ENCODE measurements around the gene FOXF1. TPM values are rescaled to one million over a fixed set of nuclear protein-coding genes. Genes with fewer than 3 reads are reported as not detected.

The FOXF1 gene
- total RNA-seq, 3 donors from 2014 or later = 6.9 to 85.8 (median 9.9) TPM

- DNase-seq (no peak), ATAC-seq (no peak)
- intact Hi-C loops (cut with DNase I, micrococcal nuclease) = loop anchor here in 1 of 2 donors (5.0 kb wide), 1 partner anchor 448 kb away; no protein-coding TSS in a partner anchor
- H3K4me3 ChIP-seq = no peak overlapping the region
- H3K4me1 ChIP-seq (ENCODE audit: low read depth) = peaks cover 4% of the 10 kb centered on the region
- H3K9me3 ChIP-seq = no peaks in the 10 kb centered on the region
- TF ChIP-seq CTCF (IDR thresholded peaks at IDR 0.05) = no peak
- H3K36me3 ChIP-seq (ENCODE audit: low read depth) = no peaks in the 10 kb centered on the region
Measured at GRCh38 chr16:86520317-86521210, 10.2 kb downstream of the FOXF1 start.

- peak in 1 of 3 donors; percentile 25 for DNase-seq
- H3K9me3 ChIP-seq = no peaks in the 10 kb centered on the region
- H3K4me1 ChIP-seq (ENCODE audit: low read depth) = peaks cover 4% of the 10 kb centered on the region
- no peak overlapping the region for H3K4me3 ChIP-seq
- H3K36me3 ChIP-seq (ENCODE audit: low read depth) = no peaks in the 10 kb centered on the region
- intact Hi-C loops (cut with DNase I, micrococcal nuclease) = loop anchor here in 1 of 2 donors (5.0 kb wide), 1 partner anchor 449 kb away; no protein-coding TSS in a partner anchor
- no peak for ATAC-seq
- TF ChIP-seq CTCF (IDR thresholded peaks at IDR 0.05) = no peak
Measured at GRCh38 chr16:86521236-86522197, 11.2 kb downstream of the FOXF1 start.

GRCh38 chr16:86522634-86523033, 12.3 kb downstream of the FOXF1 start:
- Histone ChIP-seq H3K36me3 (ENCODE audit: low read depth) (no peaks in the 10 kb centered on the region), H3K4me1 (ENCODE audit: low read depth) (peaks cover 4% of the 10 kb centered on the region), H3K9me3 (no peaks in the 10 kb centered on the region), H3K4me3 (no peak overlapping the region)
- ATAC-seq (no peak), DNase-seq (no peak)
- intact Hi-C loops (cut with DNase I, micrococcal nuclease) = loop anchor here in 1 of 2 donors (5.0 kb wide), 1 partner anchor 450 kb away; no protein-coding TSS in a partner anchor
- TF ChIP-seq CTCF (IDR thresholded peaks at IDR 0.05) = no peak

GRCh38 chr16:86523166-86523740, 12.9 kb downstream of the FOXF1 start:
- no peak for TF ChIP-seq CTCF (IDR thresholded peaks at IDR 0.05)
- Histone ChIP-seq H3K4me3 (no peak overlapping the region), H3K9me3 (no peaks in the 10 kb centered on the region), H3K36me3 (ENCODE audit: low read depth) (no peaks in the 10 kb centered on the region), H3K4me1 (ENCODE audit: low read depth) (peaks cover 4% of the 10 kb centered on the region)
- intact Hi-C loops (cut with DNase I, micrococcal nuclease) = loop anchor here in 1 of 2 donors (5.0 kb wide), 1 partner anchor 451 kb away; no protein-coding TSS in a partner anchor
- DNase-seq (no peak), ATAC-seq (no peak)

- TF ChIP-seq CTCF (IDR thresholded peaks at IDR 0.05) = no peak
- H3K4me1 ChIP-seq (ENCODE audit: low read depth) = peaks cover 4% of the 10 kb centered on the region
- H3K4me3 ChIP-seq = no peak overlapping the region
- intact Hi-C loops (cut with DNase I, micrococcal nuclease) = loop anchor here in 1 of 2 donors (5.0 kb wide), 1 partner anchor 452 kb away; no protein-coding TSS in a partner anchor
- ATAC-seq = no peak
- no peaks in the 10 kb centered on the region for H3K9me3 ChIP-seq
- DNase-seq = no peak
- H3K36me3 ChIP-seq (ENCODE audit: low read depth) = no peaks in the 10 kb centered on the region
Measured at GRCh38 chr16:86524029-86524428, 13.7 kb downstream of the FOXF1 start.
